ENCODE data around the gene EEF1G. TPM values are rescaled to one million over a fixed set of nuclear protein-coding genes. Genes with fewer than 3 reads are reported as not detected.

Gene EEF1G
- total and polyA plus RNA-seq, 2 of the 13 experiments (the other 11 are each of a cell fraction or from before 2014, with no cell fraction given) = 1,787 to 2,144 TPM

DNA sequence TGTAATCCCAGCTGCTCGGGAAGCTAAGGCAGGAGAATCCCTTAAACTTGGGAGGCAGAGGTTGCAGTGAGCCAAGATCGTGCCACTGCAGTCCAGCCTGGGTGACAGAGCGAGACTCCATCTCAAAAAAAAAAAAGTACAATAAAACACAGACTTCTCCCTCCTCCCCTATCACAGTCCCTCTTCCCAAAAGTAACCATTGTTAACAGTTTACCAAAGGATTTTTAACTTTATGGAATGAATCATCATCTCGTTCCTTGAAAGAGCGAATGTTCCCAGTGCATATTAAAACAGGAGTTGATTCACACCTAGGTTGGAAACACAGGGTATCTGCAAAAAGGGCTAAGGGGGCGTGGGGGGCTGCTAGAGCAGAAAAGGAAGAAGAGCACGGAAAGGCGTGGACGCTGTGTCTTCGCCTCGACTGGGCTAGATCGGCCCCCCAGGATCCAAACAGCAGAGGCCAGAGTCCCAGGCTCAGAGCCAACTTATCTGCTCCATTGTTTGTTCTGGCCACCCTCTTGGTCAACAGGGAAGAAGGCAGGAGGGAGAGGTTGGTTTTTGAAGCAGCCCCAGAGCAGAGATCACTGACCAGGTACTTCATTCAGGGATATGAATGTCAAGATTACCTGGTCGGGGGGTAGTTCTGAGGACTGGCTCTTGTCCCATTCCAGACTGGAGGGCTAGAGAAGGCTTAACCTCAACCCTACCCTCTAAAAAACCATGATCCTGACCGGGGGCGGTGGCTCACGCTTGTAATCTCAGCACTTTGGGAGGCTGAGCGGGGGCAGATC is 25.0 kb downstream of the EEF1G start (continued):
- TF ChIP-seq HNRNPK (IDR thresholded peaks at IDR 0.05; ENCODE audit: low read depth, low read length, poor library complexity, severe bottlenecking) = no peak
- TF ChIP-seq XBP1 (CRISPR knock-in tag; IDR thresholded peaks at IDR 0.05) = no peak
- TF ChIP-seq EHMT2 (IDR thresholded peaks at IDR 0.05; ENCODE audit: borderline replicate concordance, low read depth, low read length) = no peak
- TF ChIP-seq, protein P1, sequence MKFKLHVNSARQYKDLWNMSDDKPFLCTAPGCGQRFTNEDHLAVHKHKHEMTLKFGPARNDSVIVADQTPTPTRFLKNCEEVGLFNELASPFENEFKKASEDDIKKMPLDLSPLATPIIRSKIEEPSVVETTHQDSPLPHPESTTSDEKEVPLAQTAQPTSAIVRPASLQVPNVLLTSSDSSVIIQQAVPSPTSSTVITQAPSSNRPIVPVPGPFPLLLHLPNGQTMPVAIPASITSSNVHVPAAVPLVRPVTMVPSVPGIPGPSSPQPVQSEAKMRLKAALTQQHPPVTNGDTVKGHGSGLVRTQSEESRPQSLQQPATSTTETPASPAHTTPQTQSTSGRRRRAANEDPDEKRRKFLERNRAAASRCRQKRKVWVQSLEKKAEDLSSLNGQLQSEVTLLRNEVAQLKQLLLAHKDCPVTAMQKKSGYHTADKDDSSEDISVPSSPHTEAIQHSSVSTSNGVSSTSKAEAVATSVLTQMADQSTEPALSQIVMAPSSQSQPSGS (CRISPR knock-in tag; IDR thresholded peaks at IDR 0.05) = no peak
- 0 out of 2 replicates have a peak, but pooled peaks have one; percentile 51 for TF ChIP-seq ZNF644 (CRISPR knock-in tag; IDR thresholded peaks at IDR 0.05; ENCODE audit: low read depth)
- TF ChIP-seq GFI1 (CRISPR knock-in tag; IDR thresholded peaks at IDR 0.05; ENCODE audit: borderline replicate concordance) = no peak
- no peak for TF ChIP-seq ZNF3 (CRISPR knock-in tag; IDR thresholded peaks at IDR 0.05)
- TF ChIP-seq ZZZ3 (CRISPR knock-in tag; IDR thresholded peaks at IDR 0.05; ENCODE audit: borderline replicate concordance) = no peak
- TF ChIP-seq, protein P2, sequence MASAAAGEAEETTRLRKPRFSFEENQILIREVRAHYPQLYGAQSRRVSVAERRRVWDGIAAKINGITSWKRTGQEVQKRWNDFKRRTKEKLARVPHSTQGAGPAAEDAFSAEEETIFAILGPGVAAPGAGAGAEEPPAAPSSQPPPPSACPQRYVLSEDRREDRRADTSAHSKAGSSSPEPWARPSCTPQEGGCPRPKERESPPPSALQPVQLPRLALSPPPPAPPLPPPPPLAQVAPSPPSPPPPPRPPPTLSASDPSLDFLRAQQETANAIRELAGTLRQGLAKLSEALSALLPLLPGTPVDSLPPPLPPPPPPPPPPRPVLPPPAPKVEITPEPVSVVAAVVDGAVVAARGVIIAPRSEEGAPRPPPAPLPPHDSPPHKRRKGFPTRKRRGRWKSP (CRISPR knock-in tag; IDR thresholded peaks at IDR 0.05) = no peak; the same call in 1 of the 2 replicates
- peak; percentile 36; the same call in 1 of the 2 replicates for TF ChIP-seq TBX2 (CRISPR knock-in tag; IDR thresholded peaks at IDR 0.05; ENCODE audit: borderline replicate concordance)
- no peak for TF ChIP-seq NPAS2 (CRISPR knock-in tag; IDR thresholded peaks at IDR 0.05; ENCODE audit: borderline replicate concordance)
- no peak for TF ChIP-seq IKZF4 (CRISPR knock-in tag; IDR thresholded peaks at IDR 0.05; ENCODE audit: borderline replicate concordance, low read depth, not compliant biosample characterization)
- TF ChIP-seq, protein P3, sequence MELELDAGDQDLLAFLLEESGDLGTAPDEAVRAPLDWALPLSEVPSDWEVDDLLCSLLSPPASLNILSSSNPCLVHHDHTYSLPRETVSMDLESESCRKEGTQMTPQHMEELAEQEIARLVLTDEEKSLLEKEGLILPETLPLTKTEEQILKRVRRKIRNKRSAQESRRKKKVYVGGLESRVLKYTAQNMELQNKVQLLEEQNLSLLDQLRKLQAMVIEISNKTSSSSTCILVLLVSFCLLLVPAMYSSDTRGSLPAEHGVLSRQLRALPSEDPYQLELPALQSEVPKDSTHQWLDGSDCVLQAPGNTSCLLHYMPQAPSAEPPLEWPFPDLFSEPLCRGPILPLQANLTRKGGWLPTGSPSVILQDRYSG (CRISPR knock-in tag; IDR thresholded peaks at IDR 0.05) = no peak
- TF ChIP-seq, protein P4, sequence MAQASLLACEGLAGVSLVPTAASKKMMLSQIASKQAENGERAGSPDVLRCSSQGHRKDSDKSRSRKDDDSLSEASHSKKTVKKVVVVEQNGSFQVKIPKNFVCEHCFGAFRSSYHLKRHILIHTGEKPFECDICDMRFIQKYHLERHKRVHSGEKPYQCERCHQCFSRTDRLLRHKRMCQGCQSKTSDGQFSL (CRISPR knock-in tag; IDR thresholded peaks at IDR 0.05) = no peak
- TF ChIP-seq DMAP1 (CRISPR knock-in tag; IDR thresholded peaks at IDR 0.05) = peak; percentile 45; the same call in 1 of the 2 replicates
- TF ChIP-seq FOXA1 (IDR thresholded peaks at IDR 0.05) = no peak
- peak; percentile 89 for TF ChIP-seq FOXA1 (CRISPR knock-in tag; IDR thresholded peaks at IDR 0.05)
- no peak for TF ChIP-seq NAIF1 (CRISPR knock-in tag; IDR thresholded peaks at IDR 0.05; ENCODE audit: borderline replicate concordance)
- TF ChIP-seq CREM (IDR thresholded peaks at IDR 0.05) = peak; percentile 58; the same call in 1 of the 2 replicates
- no peak for TF ChIP-seq CREM (CRISPR knock-in tag; IDR thresholded peaks at IDR 0.05)
- TF ChIP-seq, protein P5, sequence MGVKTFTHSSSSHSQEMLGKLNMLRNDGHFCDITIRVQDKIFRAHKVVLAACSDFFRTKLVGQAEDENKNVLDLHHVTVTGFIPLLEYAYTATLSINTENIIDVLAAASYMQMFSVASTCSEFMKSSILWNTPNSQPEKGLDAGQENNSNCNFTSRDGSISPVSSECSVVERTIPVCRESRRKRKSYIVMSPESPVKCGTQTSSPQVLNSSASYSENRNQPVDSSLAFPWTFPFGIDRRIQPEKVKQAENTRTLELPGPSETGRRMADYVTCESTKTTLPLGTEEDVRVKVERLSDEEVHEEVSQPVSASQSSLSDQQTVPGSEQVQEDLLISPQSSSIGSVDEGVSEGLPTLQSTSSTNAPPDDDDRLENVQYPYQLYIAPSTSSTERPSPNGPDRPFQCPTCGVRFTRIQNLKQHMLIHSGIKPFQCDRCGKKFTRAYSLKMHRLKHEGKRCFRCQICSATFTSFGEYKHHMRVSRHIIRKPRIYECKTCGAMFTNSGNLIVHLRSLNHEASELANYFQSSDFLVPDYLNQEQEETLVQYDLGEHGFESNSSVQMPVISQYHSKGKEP (CRISPR knock-in tag; IDR thresholded peaks at IDR 0.05) = no peak
- TF ChIP-seq HOXA7 (CRISPR knock-in tag; IDR thresholded peaks at IDR 0.05) = no peak

Data from HepG2 (cell line).